ENCODE data around the gene LNPEP.
A peak's percentile ranks its signal among the peaks of the same experiment; 100 is the strongest.

LNPEP gene

GRCh38 chr5:96963267-96963666 lies 27.4 kb downstream of the LNPEP start:
- peak; percentile 33 for DNase-seq

- DNase-seq: no peak
These were observed 30.9 kb downstream of the LNPEP start for GRCh38 chr5:96966801-96967200.

GRCh38 chr5:96967400-96967799 lies 31.5 kb downstream of the LNPEP start:
- no peak for DNase-seq

- DNase-seq: no peak
These were observed 32.2 kb downstream of the LNPEP start for GRCh38 chr5:96968074-96968473.

- DNase-seq: no peak
These were observed 32.7 kb downstream of the LNPEP start for GRCh38 chr5:96968614-96969013.

- DNase-seq: no peak
These were observed 33.5 kb downstream of the LNPEP start for GRCh38 chr5:96969366-96969765.

- no peak for DNase-seq
These were observed 36.9 kb downstream of the LNPEP start for GRCh38 chr5:96972599-96973334.

GRCh38 chr5:96973532-96974401 lies 37.9 kb downstream of the LNPEP start:
- DNase-seq: no peak

- no peak for DNase-seq
These were observed 39.8 kb downstream of the LNPEP start for GRCh38 chr5:96975656-96976055.

- no peak for DNase-seq
These were observed 41.3 kb downstream of the LNPEP start for GRCh38 chr5:96977228-96977627.

GRCh38 chr5:96978812-96979449 lies 43.1 kb downstream of the LNPEP start:
- DNase-seq: no peak

- DNase-seq: no peak
These were observed 48.8 kb downstream of the LNPEP start for GRCh38 chr5:96984506-96985192.

- no peak for DNase-seq
These were observed 50.6 kb downstream of the LNPEP start for GRCh38 chr5:96986450-96986849.

- DNase-seq: no peak
These were observed 54.2 kb downstream of the LNPEP start for GRCh38 chr5:96990102-96990501.

GRCh38 chr5:96991708-96992107 lies 55.8 kb downstream of the LNPEP start:
- no peak for DNase-seq

GRCh38 chr5:96993760-96994159 lies 57.9 kb downstream of the LNPEP start:
- DNase-seq: no peak

GRCh38 chr5:96994493-96994892 lies 58.6 kb downstream of the LNPEP start:
- DNase-seq: no peak

GRCh38 chr5:96995419-96995818 lies 59.5 kb downstream of the LNPEP start:
- no peak for DNase-seq

- no peak for DNase-seq
These were observed 61.5 kb downstream of the LNPEP start for GRCh38 chr5:96997265-96997859.

- no peak for DNase-seq
These were observed 64.0 kb downstream of the LNPEP start for GRCh38 chr5:96999856-97000255.

- no peak for DNase-seq
These were observed 64.5 kb downstream of the LNPEP start for GRCh38 chr5:97000391-97000790.

- no peak for DNase-seq
These were observed 67.1 kb downstream of the LNPEP start for GRCh38 chr5:97002983-97003382.
